HuH-7 (cell line): Measurements from ENCODE around the gene TIMP3.

Source experiments
- DNase-seq: peaks from one replicate; pipeline ENCODE4 v3.0.0; 2011; ENCODE audit warnings: low spot score

Gene TIMP3

GRCh38 chr22:32786027-32786418, 15.5 kb upstream of the TIMP3 start:
- DNase-seq, result no peak

GRCh38 chr22:32788904-32789624, 12.4 kb upstream of the TIMP3 start:
- DNase-seq, result no peak

DNA sequence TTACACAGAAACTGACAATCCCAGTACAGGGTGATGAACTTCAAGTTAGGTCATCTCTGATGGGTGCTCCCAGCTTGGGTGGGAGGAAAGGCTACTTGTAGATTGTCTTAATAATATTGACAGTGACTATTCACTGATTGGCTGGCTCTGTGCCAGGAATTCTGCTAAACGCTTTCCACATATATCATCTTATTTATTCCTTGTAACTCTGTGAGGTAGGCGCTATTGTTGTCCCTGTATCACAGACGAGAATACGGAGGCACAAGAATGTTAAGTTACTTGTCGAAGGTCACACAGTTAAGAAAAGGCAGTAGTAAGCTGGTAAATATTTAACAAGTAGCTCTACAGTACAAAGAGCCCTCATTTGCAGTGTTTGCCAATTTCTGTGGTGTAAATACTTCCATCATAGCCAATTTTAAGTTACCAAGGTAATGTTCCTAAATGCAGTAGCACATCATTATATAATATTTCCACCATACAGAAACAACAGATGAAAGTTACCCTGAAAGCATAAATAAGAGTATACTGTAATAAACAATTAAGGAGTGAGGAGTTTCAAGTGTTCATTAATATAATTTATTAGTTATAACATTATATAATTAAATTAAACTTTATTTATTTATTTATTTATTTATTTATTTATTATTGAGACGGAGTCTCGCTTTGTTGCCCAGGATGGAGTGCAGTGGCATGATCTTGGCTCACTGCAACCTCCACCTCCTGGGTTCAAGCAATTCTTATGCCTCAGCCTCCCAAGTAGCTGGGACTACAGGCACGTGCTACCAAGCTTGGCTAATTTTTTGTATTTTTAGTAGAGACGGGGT, 11.5 kb upstream of the TIMP3 start:
- DNase-seq, result no peak

- no peak for DNase-seq
These were observed 10.4 kb upstream of the TIMP3 start for GRCh38 chr22:32791056-32791455.

- no peak for DNase-seq
These were observed 10.0 kb upstream of the TIMP3 start for GRCh38 chr22:32791485-32791884.

- no peak for DNase-seq
These were observed 7.9 kb upstream of the TIMP3 start for GRCh38 chr22:32793589-32793988.

- no peak for DNase-seq
These were observed 6.9 kb upstream of the TIMP3 start for GRCh38 chr22:32794449-32795213.

DNA sequence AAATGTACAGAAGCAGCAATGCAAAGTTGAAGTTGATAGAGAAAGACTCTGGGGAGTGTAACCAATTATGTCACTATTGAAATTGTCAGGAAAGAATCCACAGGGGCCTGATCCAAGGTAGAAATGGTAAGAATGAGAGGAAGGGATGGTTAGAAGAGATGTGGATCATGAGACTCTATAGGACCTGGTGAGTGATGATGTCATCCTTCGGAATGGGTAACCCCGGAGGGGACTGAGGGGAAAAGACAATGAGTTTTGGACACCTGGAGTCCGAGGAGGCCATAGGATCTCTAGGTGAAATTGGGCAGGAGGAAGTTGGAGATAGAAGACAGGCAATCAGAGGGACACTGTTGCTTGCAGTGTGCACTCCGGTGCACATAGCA, 6.3 kb upstream of the TIMP3 start:
- no peak for DNase-seq

DNA sequence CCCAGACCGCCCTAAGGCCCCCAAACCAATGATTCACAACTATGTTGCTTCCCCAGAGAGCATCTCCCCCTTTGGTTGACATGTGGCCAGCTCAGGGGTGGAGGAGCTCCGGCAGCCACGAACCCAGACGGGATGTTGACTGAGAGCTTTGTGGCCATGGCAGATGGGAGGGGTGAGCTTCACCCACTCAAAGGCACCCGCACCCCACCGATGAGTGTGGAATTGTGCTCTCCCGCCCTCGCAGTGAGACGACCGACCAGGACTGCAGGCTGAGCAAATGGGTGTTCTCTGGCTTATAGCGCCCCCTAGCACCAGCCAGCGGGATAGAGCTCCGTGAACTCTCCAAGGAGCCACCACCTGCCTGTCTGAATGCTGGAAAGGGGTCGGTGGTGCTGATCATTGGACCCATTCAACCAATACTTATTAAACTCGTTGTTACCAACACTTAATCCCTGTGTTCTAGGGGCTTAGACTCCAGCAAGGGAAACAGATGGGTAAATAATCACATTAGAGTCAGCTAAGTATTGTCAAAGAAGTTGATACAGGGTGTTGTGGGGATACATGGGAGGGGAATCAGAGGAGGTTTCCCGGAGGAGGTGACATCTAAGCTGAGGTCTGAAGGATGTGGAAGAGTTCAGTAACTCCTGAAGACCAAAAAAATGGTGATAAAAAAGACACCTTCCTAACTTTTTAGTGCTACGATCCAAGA, 4.5 kb upstream of the TIMP3 start:
- peak; percentile 83 for DNase-seq

- no peak for DNase-seq
These were observed 2.0 kb upstream of the TIMP3 start for GRCh38 chr22:32799496-32799895.

- no peak for DNase-seq
These were observed 1.2 kb upstream of the TIMP3 start for GRCh38 chr22:32800158-32800882.

- no peak for DNase-seq
These were observed 440 bp upstream of the TIMP3 start for GRCh38 chr22:32800994-32801536.

DNA sequence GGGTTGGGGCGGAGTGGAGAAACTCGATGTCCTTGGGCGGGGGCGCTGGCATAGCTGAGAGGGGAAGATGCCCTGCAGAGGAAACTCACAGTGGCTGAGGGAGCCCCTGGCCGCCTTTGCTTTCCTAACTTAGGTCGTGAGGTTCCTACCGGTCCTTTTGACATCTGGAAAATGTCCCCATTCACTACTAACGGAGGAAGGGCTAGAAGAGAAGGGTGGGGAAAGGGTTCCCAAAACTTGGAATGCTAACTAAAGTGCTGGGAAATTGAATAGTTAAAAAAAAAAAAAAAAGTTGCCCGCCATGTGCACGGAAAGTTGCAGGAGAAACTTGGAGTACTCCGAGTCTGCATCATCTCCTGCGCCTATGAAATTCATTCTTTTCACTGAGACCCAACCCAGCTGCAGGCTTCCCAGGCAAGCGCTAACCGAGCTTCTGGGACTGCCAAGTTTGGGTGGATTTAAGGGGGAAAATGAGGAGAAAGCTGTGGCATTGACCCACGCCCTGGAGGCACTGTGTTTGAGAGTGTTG, 796 bp downstream of the TIMP3 start:
- no peak for DNase-seq

GRCh38 chr22:32803020-32803737, 1.7 kb downstream of the TIMP3 start:
- DNase-seq, result no peak

DNA sequence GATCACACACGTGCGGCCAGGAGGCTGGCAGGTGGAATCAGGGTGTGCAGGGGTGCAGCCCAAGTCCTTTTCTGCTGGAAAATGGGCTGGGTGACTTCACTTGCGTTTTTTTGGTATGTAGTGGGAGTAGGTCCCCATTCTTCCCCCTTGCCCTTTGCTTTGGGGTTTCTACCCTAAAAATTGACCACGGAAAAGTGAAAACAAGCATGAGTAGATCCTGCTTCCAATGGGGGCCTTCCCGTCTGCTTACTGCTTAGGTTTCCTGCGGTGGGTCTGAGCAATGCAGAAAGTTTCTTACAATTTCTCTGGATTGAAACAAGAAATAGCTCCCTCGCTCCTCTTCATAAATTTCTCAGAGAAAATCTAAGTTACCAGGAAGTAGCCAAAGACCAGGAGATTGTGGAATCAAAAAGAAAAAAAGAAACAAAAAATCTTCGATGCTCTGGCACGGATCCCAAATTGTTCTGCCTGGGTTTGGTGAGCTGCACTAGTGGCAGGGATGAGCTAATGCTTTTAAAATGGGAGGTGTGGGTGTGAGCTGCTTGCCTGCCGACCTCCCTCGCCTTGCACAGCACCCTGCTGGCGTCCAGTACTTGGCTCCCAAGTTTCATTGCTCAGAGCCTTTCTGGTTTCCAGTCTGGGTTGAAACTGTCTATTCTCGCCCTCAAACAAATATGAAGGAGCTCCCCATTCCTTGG, 2.4 kb downstream of the TIMP3 start:
- DNase-seq, result no peak

- DNase-seq, result no peak
These were observed 3.2 kb downstream of the TIMP3 start for GRCh38 chr22:32804531-32805360.

- no peak for DNase-seq
These were observed 3.9 kb downstream of the TIMP3 start for GRCh38 chr22:32805361-32805881.

DNA sequence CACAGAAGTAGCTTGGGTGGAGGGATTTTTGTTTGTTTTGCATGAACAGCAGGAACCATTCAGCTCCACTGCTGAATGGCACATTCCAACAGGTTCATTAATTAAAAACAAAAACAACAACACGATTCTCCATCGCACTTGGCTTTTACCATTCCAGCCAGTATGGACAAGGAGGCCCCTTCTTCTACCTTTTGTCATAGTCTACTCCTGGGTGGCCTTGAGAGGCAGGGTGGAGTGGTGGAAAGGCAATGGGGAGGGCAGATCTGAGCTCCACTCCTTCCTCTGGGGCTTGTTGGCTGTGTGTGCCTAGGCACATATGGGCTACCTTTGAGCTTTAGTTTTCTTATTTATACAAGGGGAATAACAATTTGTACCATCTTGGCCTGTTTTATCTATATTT, 4.8 kb downstream of the TIMP3 start:
- DNase-seq, result no peak
